ENCODE results near the gene IGLL5. TPM values are rescaled to one million over a fixed set of nuclear protein-coding genes. Genes with fewer than 3 reads are reported as not detected.
A peak's percentile ranks its signal among the peaks of the same experiment; 100 is the strongest.

IGLL5 gene
- total RNA-seq, 1 donor from 2014 or later, result not detected

GRCh38 chr22:22880645-22881044 lies 7.0 kb upstream of the IGLL5 start:
- ATAC-seq (ENCODE audit: poor library complexity) (no peak), DNase-seq (no peak)
- intact Hi-C loops (cut with DNase I), result no loop called here

- DNase-seq (no peak), ATAC-seq (ENCODE audit: poor library complexity) (no peak)
- intact Hi-C loops (cut with DNase I), result no loop called here
Observed at GRCh38 chr22:22881116-22882000, 6.3 kb upstream of the IGLL5 start.

- ATAC-seq (ENCODE audit: poor library complexity), result no peak
- intact Hi-C loops (cut with DNase I), result no loop called here
- no peak for DNase-seq
Observed at GRCh38 chr22:22882033-22882717, 5.4 kb upstream of the IGLL5 start.

GRCh38 chr22:22883090-22883727 lies 4.4 kb upstream of the IGLL5 start:
- intact Hi-C loops (cut with DNase I), result no loop called here
- ATAC-seq (ENCODE audit: poor library complexity) (no peak), DNase-seq (no peak)

- DNase-seq, result no peak
- intact Hi-C loops (cut with DNase I), result no loop called here
Observed at GRCh38 chr22:22884010-22884887, 3.4 kb upstream of the IGLL5 start.

GRCh38 chr22:22884888-22885840 lies 2.5 kb upstream of the IGLL5 start:
- no peak for DNase-seq
- ATAC-seq (ENCODE audit: poor library complexity), result no peak
- intact Hi-C loops (cut with DNase I), result no loop called here

More at GRCh38 chr22:22884010-22884887, 3.4 kb upstream of the IGLL5 start:
- peak; percentile 70 for ATAC-seq (ENCODE audit: poor library complexity)

GRCh38 chr22:22886546-22886945 lies 1.1 kb upstream of the IGLL5 start:
- ATAC-seq (ENCODE audit: poor library complexity) (no peak), DNase-seq (no peak)
- intact Hi-C loops (cut with DNase I), result no loop called here

GRCh38 chr22:22888571-22889353 lies 1.1 kb downstream of the IGLL5 start:
- DNase-seq, result no peak
- ATAC-seq (ENCODE audit: poor library complexity), result no peak
- intact Hi-C loops (cut with DNase I), result no loop called here

- DNase-seq, result no peak
- intact Hi-C loops (cut with DNase I), result no loop called here
Observed at GRCh38 chr22:22890085-22890484, 2.5 kb downstream of the IGLL5 start.

GRCh38 chr22:22891139-22891621 lies 3.6 kb downstream of the IGLL5 start:
- no peak for ATAC-seq (ENCODE audit: poor library complexity)
- no peak for DNase-seq
- intact Hi-C loops (cut with DNase I), result no loop called here

More at GRCh38 chr22:22890085-22890484, 2.5 kb downstream of the IGLL5 start:
- no peak for ATAC-seq (ENCODE audit: poor library complexity)

GRCh38 chr22:22892096-22893052 lies 4.8 kb downstream of the IGLL5 start:
- no peak for ATAC-seq (ENCODE audit: poor library complexity)
- intact Hi-C loops (cut with DNase I), result no loop called here
- DNase-seq, result no peak

GRCh38 chr22:22893077-22893805 lies 5.6 kb downstream of the IGLL5 start:
- ATAC-seq (ENCODE audit: poor library complexity), result no peak
- DNase-seq, result no peak
- intact Hi-C loops (cut with DNase I), result no loop called here

- intact Hi-C loops (cut with DNase I), result no loop called here
- no peak for ATAC-seq (ENCODE audit: poor library complexity)
- no peak for DNase-seq
Observed at GRCh38 chr22:22893891-22894739, 6.5 kb downstream of the IGLL5 start.

Measured in Right ventricle myocardium superior (tissue), 1 donor.